Type B pancreatic cell (in vitro differentiated cells): ENCODE measurements around the gene C5orf22. TPM values are rescaled to one million over a fixed set of nuclear protein-coding genes. Genes with fewer than 3 reads are reported as not detected.

Experiments
- DNase-seq: peaks from one replicate; pipeline ENCODE4 v3.0.0; 2021; ENCODE audit warnings: mixed read lengths; ENCODE audit not compliant: unreplicated experiment; ENCODE audit errors: extremely low spot score
- H3K27ac Mint-ChIP-seq: 2 replicates; pipeline ENCODE4 v1.8.0; 2021; ENCODE audit warnings: mild to moderate bottlenecking, mixed read lengths
- H3K27me3 Mint-ChIP-seq: 2 replicates; pipeline ENCODE4 v1.8.0; 2021; ENCODE audit warnings: mixed read lengths
- H3K36me3 Mint-ChIP-seq: 2 replicates; pipeline ENCODE4 v1.8.0; 2021; ENCODE audit warnings: mixed read lengths
- H3K4me1 Mint-ChIP-seq: one replicate; pipeline ENCODE4 v1.8.0; 2021; ENCODE audit warnings: mixed read lengths; ENCODE audit not compliant: unreplicated experiment
- H3K4me3 Mint-ChIP-seq: 2 replicates; pipeline ENCODE4 v1.8.0; 2021; ENCODE audit warnings: mild to moderate bottlenecking, mixed read lengths
- H3K9me3 Mint-ChIP-seq: 2 replicates; pipeline ENCODE4 v1.8.0; 2021; ENCODE audit warnings: mixed read lengths
- CTCF ChIP-seq: fragments of 200-600 bp; sonication (generic); conservative IDR thresholded peaks from 2 replicates; pipeline ENCODE4 v1.5.0; 2021; ENCODE audit warnings: antibody characterized with exemption, mild to moderate bottlenecking
- total RNA-seq: library from RNA; stranded (reverse); gene quantifications from 2 replicates; pipeline ENCODE4 v1.2.1, GENCODE V29; 2021; ENCODE audit warnings: low replicate concordance

C5orf22 gene
- total RNA-seq, 1 donor from 2014 or later, result 28.1 TPM

DNA sequence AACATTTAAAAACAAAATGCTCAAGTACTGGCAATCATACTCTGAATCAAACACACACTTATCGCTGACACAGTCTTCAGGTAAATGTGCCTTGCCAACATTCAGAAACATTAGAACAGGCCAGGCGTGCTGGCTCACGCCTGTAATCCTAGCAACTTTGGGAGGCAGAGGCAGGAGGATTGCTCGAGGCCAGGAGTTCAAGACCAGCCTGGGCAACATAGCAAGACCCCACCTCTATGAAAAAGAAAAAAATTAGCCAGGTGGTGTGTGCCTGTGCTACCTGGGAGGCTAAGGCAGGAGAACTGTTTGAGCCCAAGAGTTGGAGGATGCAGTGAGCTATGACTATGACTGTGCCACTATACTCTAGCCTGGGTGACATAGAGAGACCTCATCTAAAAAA, 20.8 kb upstream of the C5orf22 start:
- Mint-ChIP-seq H3K4me1 (no peaks in the 10 kb centered on the region), H3K27ac (no peak overlapping the region), H3K36me3 (peaks cover 39% of the 10 kb centered on the region)

GRCh38 chr5:31516802-31517201, 15.3 kb upstream of the C5orf22 start:
- no peaks in the 10 kb centered on the region for H3K27me3 Mint-ChIP-seq
- H3K4me1 Mint-ChIP-seq, result no peaks in the 10 kb centered on the region
- no peak for TF ChIP-seq CTCF
- no peak overlapping the region for H3K27ac Mint-ChIP-seq
- DNase-seq, result no peak
- H3K9me3 Mint-ChIP-seq, result no peaks in the 10 kb centered on the region
- no peak overlapping the region for H3K4me3 Mint-ChIP-seq
- peaks cover 31% of the 10 kb centered on the region for H3K36me3 Mint-ChIP-seq

More for the DNA sequence above, 20.8 kb upstream of the C5orf22 start:
- Mint-ChIP-seq H3K9me3 (no peaks in the 10 kb centered on the region), H3K4me3 (no peak overlapping the region), H3K27me3 (no peaks in the 10 kb centered on the region)
- TF ChIP-seq CTCF, result no peak
- DNase-seq, result no peak

DNA sequence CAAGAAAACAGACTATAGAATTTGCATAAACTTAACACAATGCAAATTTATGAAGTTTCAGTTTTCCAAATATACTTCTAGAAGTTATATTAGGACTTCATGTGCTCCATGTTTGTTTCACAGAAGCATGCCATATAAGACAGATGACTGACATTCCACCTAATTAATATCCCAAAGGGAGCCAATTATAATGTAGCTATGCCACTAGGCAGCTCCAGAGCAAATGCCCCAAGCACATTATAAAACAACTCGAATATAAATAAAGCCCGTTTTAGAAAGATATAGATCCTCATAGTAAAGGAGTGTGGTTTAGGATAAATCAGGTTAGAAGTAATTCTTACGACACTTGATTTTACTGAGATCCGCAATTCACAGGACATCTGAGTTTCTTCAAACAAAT, 9.1 kb upstream of the C5orf22 start:
- no peak overlapping the region for H3K27ac Mint-ChIP-seq
- H3K4me3 Mint-ChIP-seq, result no peak overlapping the region

GRCh38 chr5:31530541-31531265, 1.4 kb upstream of the C5orf22 start:
- no peak for DNase-seq
- peak overlapping the region; percentile 91 for H3K27ac Mint-ChIP-seq
- peaks cover 27% of the 10 kb centered on the region for H3K4me1 Mint-ChIP-seq
- H3K9me3 Mint-ChIP-seq, result no peaks in the 10 kb centered on the region
- no peaks in the 10 kb centered on the region for H3K27me3 Mint-ChIP-seq
- peaks cover 35% of the 10 kb centered on the region for H3K36me3 Mint-ChIP-seq
- H3K4me3 Mint-ChIP-seq, result peak overlapping the region; percentile 98
- TF ChIP-seq CTCF, result no peak

More for the DNA sequence above, 9.1 kb upstream of the C5orf22 start:
- H3K27me3 Mint-ChIP-seq, result no peaks in the 10 kb centered on the region
- TF ChIP-seq CTCF, result no peak
- H3K36me3 Mint-ChIP-seq, result peaks cover 44% of the 10 kb centered on the region
- no peaks in the 10 kb centered on the region for H3K4me1 Mint-ChIP-seq
- H3K9me3 Mint-ChIP-seq, result no peaks in the 10 kb centered on the region
- no peak for DNase-seq

- H3K36me3 Mint-ChIP-seq, result peaks cover 32% of the 10 kb centered on the region
- peaks cover 27% of the 10 kb centered on the region for H3K4me1 Mint-ChIP-seq
Measured at GRCh38 chr5:31531543-31531887, 586 bp upstream of the C5orf22 start.

More at GRCh38 chr5:31531543-31531887, 586 bp upstream of the C5orf22 start:
- no peak for TF ChIP-seq CTCF
- H3K27me3 Mint-ChIP-seq, result no peaks in the 10 kb centered on the region
- no peaks in the 10 kb centered on the region for H3K9me3 Mint-ChIP-seq
- no peak for DNase-seq
- H3K4me3 Mint-ChIP-seq, result peak overlapping the region; percentile 98
- peak overlapping the region; percentile 91 for H3K27ac Mint-ChIP-seq
